Measurements from ENCODE around the gene TUBB1.

DNA sequence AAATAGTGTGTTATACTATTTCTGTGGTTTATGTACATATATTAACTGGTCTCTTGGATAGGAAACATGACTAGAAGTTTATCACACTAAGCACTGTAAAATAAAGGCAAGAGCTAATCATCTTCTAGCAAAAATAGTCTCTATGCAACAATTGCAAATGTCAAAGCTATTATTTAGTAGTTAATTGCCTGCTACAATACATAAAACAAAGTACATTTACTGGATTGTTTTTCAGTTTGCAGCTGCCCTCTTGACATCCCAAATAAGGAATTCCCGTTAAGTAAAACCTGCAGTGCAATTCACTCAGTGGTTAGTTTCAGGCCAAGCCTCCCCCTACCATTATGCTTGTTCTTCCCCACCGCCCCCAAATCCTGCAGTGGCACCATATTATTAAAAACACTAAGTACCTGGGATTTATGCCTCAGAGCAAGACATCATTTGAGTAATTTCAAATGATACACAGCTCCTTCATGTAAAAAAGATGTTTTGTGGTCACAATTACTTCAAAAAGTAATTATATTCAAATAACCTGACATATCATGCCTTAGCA, 14.5 kb downstream of the TUBB1 start:
- no peak for TF ChIP-seq EZH2 (IDR thresholded peaks at IDR 0.05)
- TF ChIP-seq POLR2AphosphoS5 (IDR thresholded peaks at IDR 0.05; ENCODE audit: borderline replicate concordance, low read depth, low read length), result no peak
- TF ChIP-seq FOXP2 (optimal IDR thresholded peaks at IDR 0.05; ENCODE audit: control extremely low read depth, extremely low read length, insufficient read depth), result no peak
